K562 (cell line): ENCODE measurements around the gene METTL25B. TPM values are rescaled to one million over a fixed set of nuclear protein-coding genes. Genes with fewer than 3 reads are reported as not detected.
A peak's percentile ranks its signal among the peaks of the same experiment; 100 is the strongest.
"Not testable (repeated sequence)": the region's sequence is repeated elsewhere in the genome, so short reads cannot be mapped to it uniquely, and the experiment has no call there.

ENCODE experiments used
- ARID1B ChIP-seq: fragments of 450-650 bp; IDR thresholded peaks from 2 replicates; pipeline ENCODE4 v1.6.1; 2016; ENCODE audit warnings: antibody characterized with exemption, mild to moderate bottlenecking, inconsistent platforms
- C11orf30 ChIP-seq: fragments of 450-650 bp; IDR thresholded peaks from 2 replicates; pipeline ENCODE4 v1.6.1; 2016; ENCODE audit warnings: low read depth, mild to moderate bottlenecking
- CBFA2T2 ChIP-seq: fragments of 450-650 bp; conservative IDR thresholded peaks from 2 replicates; pipeline ENCODE4 v1.6.1; 2017; ENCODE audit warnings: mild to moderate bottlenecking
- CBFA2T3 ChIP-seq: fragments of 450-650 bp; IDR thresholded peaks from 2 replicates; pipeline ENCODE4 v1.6.1; 2017
- CREB1 ChIP-seq, 2 experiments: sonication (generic) in 1 of 2; formaldehyde crosslinking in 1 of 2; IDR thresholded peaks; 2 replicates each; pipeline versions ENCODE4 v1.6.1 to v1.8.0; 2012 to 2022; ENCODE audit warnings: inconsistent platforms in 1 of 2, mild to moderate bottlenecking in 1 of 2, missing genetic modification reagents in 1 of 2, moderate library complexity in 1 of 2
- CXXC5 ChIP-seq: fragments of 250-450 bp; sonication (Bioruptor Pico); IDR thresholded peaks from 2 replicates; pipeline ENCODE4 v1.8.0; 2022; ENCODE audit warnings: inconsistent platforms, mild to moderate bottlenecking, moderate library complexity
- EP300 ChIP-seq: IDR thresholded peaks from 2 replicates; pipeline ENCODE4 v1.6.1; 2012; ENCODE audit warnings: low read length, improper control_type of control experiment
- KAT7 ChIP-seq: sonication (generic); formaldehyde crosslinking; IDR thresholded peaks from 2 replicates; pipeline ENCODE4 v1.8.0; 2022; ENCODE audit warnings: missing genetic modification reagents, mild to moderate bottlenecking, borderline replicate concordance
- KDM1A ChIP-seq, 2 experiments: fragments of 450-650 bp; IDR thresholded peaks; 2 replicates each; pipeline ENCODE4 v1.6.1; 2016; ENCODE audit warnings: mild to moderate bottlenecking in 2 of 2
- MAFF ChIP-seq: IDR thresholded peaks from 2 replicates; pipeline ENCODE4 v1.6.1; 2012; ENCODE audit warnings: low read length, improper control_type of control experiment
- MAFG ChIP-seq: fragments of 450-650 bp; conservative IDR thresholded peaks from 2 replicates; pipeline ENCODE4 v1.6.1; 2016; ENCODE audit warnings: missing genetic modification characterization, missing compliant biosample characterization
- MTA3 ChIP-seq: fragments of 450-650 bp; formaldehyde crosslinking; IDR thresholded peaks from 2 replicates; pipeline ENCODE4 v1.6.1; 2017; ENCODE audit warnings: mild to moderate bottlenecking, borderline replicate concordance
- MYNN ChIP-seq, 2 experiments: sonication (generic); formaldehyde crosslinking in 1 of 2; IDR thresholded peaks; 2 replicates each; pipeline versions ENCODE4 v1.5.0 to v1.6.1; 2016 to 2020; ENCODE audit warnings: antibody characterized with exemption in 1 of 2, missing genetic modification reagents in 1 of 2
- NFE2 ChIP-seq: IDR thresholded peaks from 2 replicates; pipeline ENCODE4 v1.6.1; 2014; ENCODE audit warnings: antibody characterized with exemption, low read depth
- NRF1 ChIP-seq, 2 experiments: fragments of 450-650 bp; IDR thresholded peaks in 1 of 2; conservative IDR thresholded peaks in 1 of 2; 2 replicates each; pipeline ENCODE4 v1.6.1; 2014; ENCODE audit warnings: mild to moderate bottlenecking in 2 of 2
- POLR2H ChIP-seq: IDR thresholded peaks from 2 replicates; pipeline ENCODE4 v1.6.1; 2016; ENCODE audit warnings: missing genetic modification characterization, low read depth, mild to moderate bottlenecking, control low read depth, missing compliant biosample characterization, moderate library complexity
- SMARCE1 ChIP-seq: fragments of 450-650 bp; IDR thresholded peaks from 2 replicates; pipeline ENCODE4 v1.7.1; 2016; ENCODE audit warnings: mild to moderate bottlenecking
- TAL1 ChIP-seq: fragments of 450-650 bp; IDR thresholded peaks from 2 replicates; pipeline ENCODE4 v1.6.1; 2016; ENCODE audit warnings: mild to moderate bottlenecking
- TRIM24 ChIP-seq, 2 experiments: fragments of 450-650 bp; IDR thresholded peaks; 2 replicates each; pipeline ENCODE4 v1.6.1; 2016
- TRIM28 ChIP-seq: fragments of 450-650 bp; IDR thresholded peaks from 2 replicates; pipeline ENCODE4 v1.6.1; 2017
- ZKSCAN8 ChIP-seq: fragments of 200-800 bp; sonication (Bioruptor generic); IDR thresholded peaks from 2 replicates; pipeline ENCODE4 v1.6.1; 2016; ENCODE audit warnings: missing genetic modification characterization, missing compliant biosample characterization
- ZNF263 ChIP-seq: sonication (generic); formaldehyde crosslinking; IDR thresholded peaks from 2 replicates; pipeline ENCODE4 v1.8.0; 2022; ENCODE audit warnings: mild to moderate bottlenecking, missing genetic modification reagents, borderline replicate concordance
- ZNF316 ChIP-seq: fragments of 450-650 bp; IDR thresholded peaks from 2 replicates; pipeline ENCODE4 v1.6.1; 2016
- ZNF384 ChIP-seq: IDR thresholded peaks from 2 replicates; pipeline ENCODE4 v1.6.1; 2012; ENCODE audit warnings: low read depth, low read length, improper control_type of control experiment
- polyA plus RNA-seq, 8 experiments: library from polyadenylated mRNA; depleted of rRNA in 4 of 8; stranded (reverse) in 5 of 8; unstranded in 3 of 8; fragments of >200 nt; fragmentation: Nextera tagmentation in 2 of 8; fragmentation: Illumina TruSeq in 1 of 8; extraction: Ambion mirVana in 2 of 8; extraction: Trizol in 1 of 8; gene quantifications; 2 replicates each; pipeline versions ENCODE4 v1.2.1 to v1.2.3, GENCODE V29; 2011 to 2014; ENCODE audit warnings: inconsistent platforms in 1 of 8, missing spikeins in 1 of 8
- total RNA-seq, 7 experiments: library from RNA; depleted of rRNA in 6 of 7; stranded (reverse); fragments of >200 nt in 6 of 7; fragmentation: Illumina TruSeq in 2 of 7; extraction: Trizol in 2 of 7; gene quantifications; 2 replicates each; pipeline versions ENCODE4 v1.2.1 to v1.2.3, GENCODE V29; 2011 to 2021; ENCODE audit warnings: low replicate concordance in 1 of 7
- TF ChIP-seq, protein P1 (sequence below): fragments of 450-650 bp; conservative IDR thresholded peaks from 2 replicates; pipeline ENCODE4 v1.6.1; 2016; ENCODE audit warnings: missing genetic modification characterization, low read depth, mild to moderate bottlenecking, missing compliant biosample characterization, moderate library complexity

Gene METTL25B
- total and polyA plus RNA-seq, 9 of the 15 experiments (the other 6 are each of a cell fraction or from before 2014, with no cell fraction given): 7.7 to 48.3 (median 33.1) TPM

DNA sequence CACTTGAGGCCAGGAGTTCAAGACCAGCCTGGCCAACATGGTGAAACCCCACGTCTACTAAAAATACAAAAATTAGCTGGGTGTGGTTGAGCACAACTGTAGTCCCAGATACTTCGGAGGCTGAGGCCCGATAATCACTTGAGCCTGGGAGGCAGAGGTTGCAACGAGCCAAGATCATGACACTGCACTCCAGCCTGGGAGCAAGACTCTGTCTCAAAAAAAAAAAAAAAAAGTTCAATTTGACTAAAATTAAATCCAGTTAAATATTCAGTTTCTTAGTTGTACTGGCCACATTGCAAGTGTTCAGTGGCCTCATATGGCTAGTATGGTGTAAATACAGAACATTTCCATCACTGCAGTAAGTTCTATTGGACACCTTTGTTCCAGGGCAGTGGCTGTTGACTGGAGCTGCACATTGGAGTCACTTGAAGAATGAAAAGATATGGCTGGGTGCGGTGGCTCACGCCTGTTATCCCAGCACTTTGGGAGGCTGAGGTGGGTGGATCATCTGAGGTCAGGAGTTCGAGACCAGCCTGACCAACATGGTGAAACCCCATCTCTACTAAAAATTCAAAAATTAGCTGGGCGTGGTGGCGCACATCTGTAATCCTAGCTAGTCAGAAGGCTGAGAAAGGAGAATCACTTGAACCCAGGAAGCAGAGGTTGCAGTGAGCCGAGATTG is 29.4 kb downstream of the METTL25B start (continued):
- peak; percentile 49; the same call in 1 of the 2 replicates for TF ChIP-seq MTA3
- TF ChIP-seq ARID1B: peak; percentile 63
- TF ChIP-seq MAFF: 0 out of 2 replicates have a peak, but pooled peaks have one; percentile 38
- TF ChIP-seq ZNF316: peak; percentile 71
- peak; percentile 19 to 74; a peak in 3 of 4 replicates for TF ChIP-seq KDM1A (IDR thresholded peaks at IDR 0.05)
- peak; percentile 38; the same call in 1 of the 2 replicates for TF ChIP-seq KAT7 (CRISPR knock-in tag)
- TF ChIP-seq NRF1 (conservative IDR thresholded peaks at IDR 0.05 in 1 of 2, IDR thresholded peaks at IDR 0.05 in 1 of 2): 0 out of 4 replicates have a peak, but pooled peaks of 1 of the 2 experiments have one; percentile 23
- peak in 1 of 2 experiments; percentile 3; a peak in 1 of 4 replicates for TF ChIP-seq TRIM24 (IDR thresholded peaks at IDR 0.05)
- TF ChIP-seq C11orf30: peak; percentile 75
- peak; percentile 40; the same call in 1 of the 2 replicates for TF ChIP-seq TAL1
- TF ChIP-seq CBFA2T2: peak; percentile 42; the same call in 1 of the 2 replicates
- 0 out of 2 replicates have a peak, but pooled peaks have one; percentile 10 for TF ChIP-seq ZKSCAN8
- TF ChIP-seq, protein P1, sequence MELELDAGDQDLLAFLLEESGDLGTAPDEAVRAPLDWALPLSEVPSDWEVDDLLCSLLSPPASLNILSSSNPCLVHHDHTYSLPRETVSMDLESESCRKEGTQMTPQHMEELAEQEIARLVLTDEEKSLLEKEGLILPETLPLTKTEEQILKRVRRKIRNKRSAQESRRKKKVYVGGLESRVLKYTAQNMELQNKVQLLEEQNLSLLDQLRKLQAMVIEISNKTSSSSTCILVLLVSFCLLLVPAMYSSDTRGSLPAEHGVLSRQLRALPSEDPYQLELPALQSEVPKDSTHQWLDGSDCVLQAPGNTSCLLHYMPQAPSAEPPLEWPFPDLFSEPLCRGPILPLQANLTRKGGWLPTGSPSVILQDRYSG (tag): 0 out of 2 replicates have a peak, but pooled peaks have one; percentile 41
- 0 out of 2 replicates have a peak, but pooled peaks have one; percentile 20 for TF ChIP-seq POLR2H (tag)
- peak; percentile 50; the same call in 1 of the 2 replicates for TF ChIP-seq ZNF263
- TF ChIP-seq EP300: peak; percentile 48; the same call in 1 of the 2 replicates
- TF ChIP-seq CBFA2T3: peak; percentile 63
- peak; percentile 29; the same call in 1 of the 2 replicates for TF ChIP-seq TRIM28
- TF ChIP-seq ZNF384: peak; percentile 85
- TF ChIP-seq MYNN (IDR thresholded peaks at IDR 0.05): 0 out of 2 replicates have a peak, but pooled peaks have one; percentile 17
- TF ChIP-seq MYNN (CRISPR knock-in tag; IDR thresholded peaks at IDR 0.05); CREB1 (IDR thresholded peaks at IDR 0.05): not testable (repeated sequence)
- 0 out of 2 replicates have a peak, but pooled peaks have one; percentile 23 for TF ChIP-seq CREB1 (CRISPR knock-in tag; IDR thresholded peaks at IDR 0.05)
- peak; percentile 75 for TF ChIP-seq NFE2
- peak; percentile 40; the same call in 1 of the 2 replicates for TF ChIP-seq SMARCE1
- TF ChIP-seq MAFG: peak; percentile 61
- peak; percentile 24; the same call in 1 of the 2 replicates for TF ChIP-seq CXXC5 (CRISPR knock-in tag)
- TF ChIP-seq, all 486 proteins: peak for 41; not testable (repeated sequence) for 445
